ENCODE measurements around the gene ZFAND3. TPM values are rescaled to one million over a fixed set of nuclear protein-coding genes. Genes with fewer than 3 reads are reported as not detected.

Gene ZFAND3
- total RNA-seq, 1 experiment from 2014 or later, result 47.2 TPM

GRCh38 chr6:37974943-37975342, 155.4 kb downstream of the ZFAND3 start:
- Histone ChIP-seq H3K27me3 (ENCODE audit: insufficient read depth, low read length) (no peaks in the 10 kb centered on the region), H3K4me2 (ENCODE audit: low read length) (no peak overlapping the region), H4K20me1 (ENCODE audit: insufficient read depth) (no peaks in the 10 kb centered on the region), H2AFZ (ENCODE audit: low read depth, low read length, poor library complexity, severe bottlenecking) (no peak overlapping the region), H3K79me2 (ENCODE audit: insufficient read depth, low read length) (peaks cover 31% of the 10 kb centered on the region), H3K4me1 (ENCODE audit: control insufficient read depth in 1 of 2, insufficient read depth in 2 of 2, low read length in 2 of 2) (no peaks in the 10 kb centered on the region), H3K9me2 (ENCODE audit: insufficient read depth) (no peaks in the 10 kb centered on the region), H3K36me3 (ENCODE audit: control insufficient read depth in 1 of 2, insufficient read depth in 2 of 2, low read length in 2 of 2) (no peaks in the 10 kb centered on the region), H3K4me3 (replicated peaks in 1 of 2; ENCODE audit: low read depth in 1 of 2, low read length in 2 of 2) (no peak overlapping the region), H3K27ac (ENCODE audit: low read depth, low read length) (no peak overlapping the region), H3K9me3 (ENCODE audit: control insufficient read depth in 1 of 2, insufficient read depth in 1 of 2, low read depth in 1 of 2, low read length in 2 of 2) (no peaks in the 10 kb centered on the region; a peak in 1 of 4 replicates), H3K9ac (ENCODE audit: low read length) (no peak overlapping the region)
- TF ChIP-seq SP1 (IDR thresholded peaks at IDR 0.05; ENCODE audit: low read depth) (no peak), CBX3 (IDR thresholded peaks at IDR 0.05; ENCODE audit: low read depth) (peak; percentile 70; the same call in 1 of the 2 replicates)
- intact Hi-C loops (cut with micrococcal nuclease), result no loop called here
- no TSS peak for BruUV-seq (replicated peaks)
- RAD21 ChIA-PET (ENCODE audit: low non-redundant PET in 1 of 2, low total read pairs in 2 of 2, uncharacterized antibody in 2 of 2, unreplicated experiment in 2 of 2), result no interaction called here
- ATAC-seq, result no peak
- POLR2A ChIA-PET, result no interaction called here
- CTCF ChIA-PET, result no interaction called here
- DNase-seq (ENCODE audit: low read depth, low spot score), result no peak

- RAD21 ChIA-PET (ENCODE audit: low non-redundant PET in 1 of 2, low total read pairs in 2 of 2, uncharacterized antibody in 2 of 2, unreplicated experiment in 2 of 2), result no interaction called here
- intact Hi-C loops (cut with micrococcal nuclease), result no loop called here
- no peak overlapping the region for H2AFZ ChIP-seq (ENCODE audit: low read depth, low read length, poor library complexity, severe bottlenecking)
- no peak overlapping the region for H3K9ac ChIP-seq (ENCODE audit: low read length)
- no peak for TF ChIP-seq EZH2 (IDR thresholded peaks at IDR 0.05)
- no peak for TF ChIP-seq ZNF274 (IDR thresholded peaks at IDR 0.05; ENCODE audit: low read depth, low read length)
- no peak for TF ChIP-seq YY1 (IDR thresholded peaks at IDR 0.05; ENCODE audit: extremely low read depth, insufficient replicate concordance, low read depth, low read length)
- TF ChIP-seq ZBTB33 (IDR thresholded peaks at IDR 0.05; ENCODE audit: extremely low read depth, insufficient replicate concordance, low read length), result no peak
- TF ChIP-seq MAX (IDR thresholded peaks at IDR 0.05), result no peak
- no peak for TF ChIP-seq JUND (IDR thresholded peaks at IDR 0.05)
- no peak for TF ChIP-seq CBX3 (IDR thresholded peaks at IDR 0.05; ENCODE audit: low read depth)
- TF ChIP-seq EZH2phosphoT487 (IDR thresholded peaks at IDR 0.05; ENCODE audit: borderline replicate concordance), result no peak
- no peak for TF ChIP-seq POLR2A (IDR thresholded peaks at IDR 0.05; ENCODE audit: borderline replicate concordance, extremely low read depth, insufficient read depth, insufficient read length)
- TF ChIP-seq SIN3A (IDR thresholded peaks at IDR 0.05; ENCODE audit: low read depth), result no peak
- TF ChIP-seq CTCF (IDR thresholded peaks at IDR 0.05 in 2 of 3, conservative IDR thresholded peaks at IDR 0.05 in 1 of 3; ENCODE audit: borderline replicate concordance in 1 of 3, insufficient read depth in 1 of 3, low read depth in 2 of 3, low read length in 2 of 3), result no peak
- no peak for TF ChIP-seq ATF3 (IDR thresholded peaks at IDR 0.05)
- no peaks in the 10 kb centered on the region for H3K4me1 ChIP-seq (ENCODE audit: control insufficient read depth in 1 of 2, insufficient read depth in 2 of 2, low read length in 2 of 2)
- peaks cover 42% of the 10 kb centered on the region for H3K79me2 ChIP-seq (ENCODE audit: insufficient read depth, low read length)
- no peak overlapping the region for H3K4me3 ChIP-seq (replicated peaks in 1 of 2; ENCODE audit: low read depth in 1 of 2, low read length in 2 of 2)
- H3K36me3 ChIP-seq (ENCODE audit: control insufficient read depth in 1 of 2, insufficient read depth in 2 of 2, low read length in 2 of 2), result no peaks in the 10 kb centered on the region
- POLR2A ChIA-PET, result no interaction called here
- CTCF ChIA-PET, result no interaction called here
- no peaks in the 10 kb centered on the region; a peak in 1 of 4 replicates for H3K9me3 ChIP-seq (ENCODE audit: control insufficient read depth in 1 of 2, insufficient read depth in 1 of 2, low read depth in 1 of 2, low read length in 2 of 2)
- no peak overlapping the region for H3K4me2 ChIP-seq (ENCODE audit: low read length)
- no peaks in the 10 kb centered on the region for H3K9me2 ChIP-seq (ENCODE audit: insufficient read depth)
- H3K27me3 ChIP-seq (ENCODE audit: insufficient read depth, low read length), result no peaks in the 10 kb centered on the region
- BruUV-seq (replicated peaks), result no TSS peak
- no peak overlapping the region for H3K27ac ChIP-seq (ENCODE audit: low read depth, low read length)
- no peaks in the 10 kb centered on the region for H4K20me1 ChIP-seq (ENCODE audit: insufficient read depth)
- ATAC-seq (no peak), DNase-seq (ENCODE audit: low read depth, low spot score) (no peak)
Observed at GRCh38 chr6:37977715-37978114, 158.2 kb downstream of the ZFAND3 start.
